Activated CD8-positive, alpha-beta T cell treated with anti-CD3 and anti-CD28 coated beads, Interleukin-2, amount 10 ng/mL, durations not matched to agents 7 days and 5 days (primary cell): ENCODE measurements around the gene SARDH. TPM values are rescaled to one million over a fixed set of nuclear protein-coding genes. Genes with fewer than 3 reads are reported as not detected.

Source experiments
- ATAC-seq: fragments of 150-1000 bp; cut with Tn5 transposase; one replicate; pipeline ENCODE4 v1.10.0; 2021; ENCODE audit warnings: moderate library complexity
- CTCF ChIA-PET: fragments of 350-600 bp; sonication (Branson Sonifier 250); formaldehyde crosslinking; loops from one replicate; lab custom pipeline; 2021; ENCODE audit warnings: antibody characterized with exemption; lab: Charles Lee
- POLR2A ChIA-PET: fragments of 350-600 bp; sonication (Branson Sonifier 250); formaldehyde crosslinking; loops from one replicate; lab custom pipeline; 2021; ENCODE audit warnings: antibody characterized with exemption; lab: Charles Lee
- DNase-seq: peaks from one replicate; pipeline ENCODE4 v3.0.0-alpha.2; 2020
- H3K27ac Mint-ChIP-seq: one replicate; pipeline ENCODE4 v1.8.0; 2021; ENCODE audit warnings: mild to moderate bottlenecking, mixed read lengths
- H3K27me3 Mint-ChIP-seq: one replicate; pipeline ENCODE4 v1.8.0; 2021; ENCODE audit warnings: low read depth, mixed read lengths
- H3K36me3 Mint-ChIP-seq: one replicate; pipeline ENCODE4 v1.8.0; 2021; ENCODE audit warnings: low read depth, mixed read lengths
- H3K4me1 Mint-ChIP-seq: one replicate; pipeline ENCODE4 v1.8.0; 2021; ENCODE audit warnings: low read depth, mixed read lengths
- H3K4me3 Mint-ChIP-seq: one replicate; pipeline ENCODE4 v1.8.0; 2021; ENCODE audit warnings: mild to moderate bottlenecking, mixed read lengths
- H3K9me3 Mint-ChIP-seq: one replicate; pipeline ENCODE4 v1.8.0; 2022; ENCODE audit warnings: mixed read lengths; ENCODE audit not compliant: insufficient read depth
- total RNA-seq, 2 experiments: library from RNA; stranded (reverse); gene quantifications; one replicate each; pipeline ENCODE4 v1.2.3, GENCODE V29; 2021

Gene SARDH
- total RNA-seq, 2 experiments from 2014 or later = 3.0 to 3.4 TPM

GRCh38 chr9:133763272-133764183 is 25.4 kb upstream of the SARDH start:
- peaks cover 19% of the 10 kb centered on the region for H3K9me3 Mint-ChIP-seq
- no peaks in the 10 kb centered on the region for H3K4me1 Mint-ChIP-seq
- ChIA-PET CTCF (no interaction called here), POLR2A (no interaction called here)
- peaks cover 8% of the 10 kb centered on the region for H3K36me3 Mint-ChIP-seq
- ATAC-seq (no peak), DNase-seq (no peak)
- H3K27me3 Mint-ChIP-seq = no peaks in the 10 kb centered on the region
- H3K27ac Mint-ChIP-seq = no peak overlapping the region
- no peak overlapping the region for H3K4me3 Mint-ChIP-seq

DNA sequence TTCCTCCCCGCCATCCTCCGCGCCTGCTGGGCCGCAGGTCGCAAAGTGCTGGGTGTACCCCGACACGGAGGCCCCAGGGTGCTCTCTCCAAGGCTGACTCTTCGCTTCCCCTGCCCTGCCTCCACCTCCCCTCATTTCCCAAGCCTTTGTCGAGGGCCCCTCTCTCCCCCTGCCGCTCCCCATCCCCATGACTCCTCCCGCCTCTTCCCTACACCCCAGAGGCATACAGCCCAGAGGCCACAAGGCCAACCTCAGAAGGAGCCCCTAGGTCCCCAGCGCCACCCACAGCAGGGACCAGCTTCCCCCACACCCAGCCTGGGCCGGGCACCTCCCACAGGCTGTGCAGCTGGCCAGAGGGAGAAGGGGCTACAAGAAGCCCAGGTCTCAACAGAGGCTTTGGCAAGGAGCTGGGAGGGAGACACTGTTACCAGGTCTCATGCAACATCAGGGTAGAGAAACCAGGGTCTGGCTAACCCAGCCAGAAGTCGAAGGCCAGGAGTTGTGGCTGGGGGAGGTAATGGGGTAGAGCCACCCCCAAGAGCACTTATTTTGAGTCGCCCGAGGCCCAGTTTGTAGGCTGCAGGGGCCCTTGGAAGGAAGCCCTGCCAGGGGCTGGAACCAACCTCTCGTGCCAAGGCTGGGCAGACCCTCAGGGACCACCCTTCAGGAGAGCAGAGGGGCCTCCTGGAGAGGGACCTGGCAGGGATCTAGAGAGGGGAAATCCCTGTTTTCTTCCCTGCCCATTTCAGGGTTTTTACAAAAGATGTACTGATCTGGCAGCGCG is 24.5 kb upstream of the SARDH start:
- ChIA-PET POLR2A (no interaction called here), CTCF (no interaction called here)
- peaks cover 19% of the 10 kb centered on the region for H3K9me3 Mint-ChIP-seq
- H3K27me3 Mint-ChIP-seq = no peaks in the 10 kb centered on the region
- H3K4me3 Mint-ChIP-seq = no peak overlapping the region
- no peak for DNase-seq
- peaks cover 8% of the 10 kb centered on the region for H3K36me3 Mint-ChIP-seq
- no peak overlapping the region for H3K27ac Mint-ChIP-seq
- H3K4me1 Mint-ChIP-seq = no peaks in the 10 kb centered on the region
- ATAC-seq = no peak

GRCh38 chr9:133761641-133762248 is 23.6 kb upstream of the SARDH start:
- H3K9me3 Mint-ChIP-seq = peaks cover 12% of the 10 kb centered on the region
- H3K4me1 Mint-ChIP-seq = no peaks in the 10 kb centered on the region
- no peaks in the 10 kb centered on the region for H3K27me3 Mint-ChIP-seq
- ChIA-PET CTCF (interaction anchor here (1.2 kb wide), 1 partner anchor 19 kb away, joined by 3 read pairs; no protein-coding TSS in a partner anchor), POLR2A (no interaction called here)
- no peak overlapping the region for H3K27ac Mint-ChIP-seq
- no peak for DNase-seq
- H3K4me3 Mint-ChIP-seq = no peak overlapping the region
- ATAC-seq = no peak
- peaks cover 8% of the 10 kb centered on the region for H3K36me3 Mint-ChIP-seq

- Mint-ChIP-seq H3K27me3 (no peaks in the 10 kb centered on the region), H3K4me3 (no peak overlapping the region), H3K27ac (no peak overlapping the region), H3K4me1 (no peaks in the 10 kb centered on the region), H3K36me3 (peaks cover 3% of the 10 kb centered on the region), H3K9me3 (peaks cover 6% of the 10 kb centered on the region)
- POLR2A ChIA-PET = no interaction called here
- no peak for ATAC-seq
- CTCF ChIA-PET = interaction anchor here (1.2 kb wide), 1 partner anchor 18 kb away, joined by 3 read pairs; no protein-coding TSS in a partner anchor
- DNase-seq = no peak
Measured at GRCh38 chr9:133760713-133761290, 22.6 kb upstream of the SARDH start.

GRCh38 chr9:133759946-133760345 is 21.8 kb upstream of the SARDH start:
- POLR2A ChIA-PET = no interaction called here
- H3K27ac Mint-ChIP-seq = no peak overlapping the region
- ATAC-seq (no peak), DNase-seq (no peak)
- no peak overlapping the region for H3K4me3 Mint-ChIP-seq
- no peaks in the 10 kb centered on the region for H3K4me1 Mint-ChIP-seq
- peaks cover 3% of the 10 kb centered on the region for H3K27me3 Mint-ChIP-seq
- H3K9me3 Mint-ChIP-seq = no peaks in the 10 kb centered on the region
- H3K36me3 Mint-ChIP-seq = no peaks in the 10 kb centered on the region
- CTCF ChIA-PET = interaction anchor here (1.5 kb wide), 1 partner anchor 17 kb away, joined by 5 read pairs; no protein-coding TSS in a partner anchor

DNA sequence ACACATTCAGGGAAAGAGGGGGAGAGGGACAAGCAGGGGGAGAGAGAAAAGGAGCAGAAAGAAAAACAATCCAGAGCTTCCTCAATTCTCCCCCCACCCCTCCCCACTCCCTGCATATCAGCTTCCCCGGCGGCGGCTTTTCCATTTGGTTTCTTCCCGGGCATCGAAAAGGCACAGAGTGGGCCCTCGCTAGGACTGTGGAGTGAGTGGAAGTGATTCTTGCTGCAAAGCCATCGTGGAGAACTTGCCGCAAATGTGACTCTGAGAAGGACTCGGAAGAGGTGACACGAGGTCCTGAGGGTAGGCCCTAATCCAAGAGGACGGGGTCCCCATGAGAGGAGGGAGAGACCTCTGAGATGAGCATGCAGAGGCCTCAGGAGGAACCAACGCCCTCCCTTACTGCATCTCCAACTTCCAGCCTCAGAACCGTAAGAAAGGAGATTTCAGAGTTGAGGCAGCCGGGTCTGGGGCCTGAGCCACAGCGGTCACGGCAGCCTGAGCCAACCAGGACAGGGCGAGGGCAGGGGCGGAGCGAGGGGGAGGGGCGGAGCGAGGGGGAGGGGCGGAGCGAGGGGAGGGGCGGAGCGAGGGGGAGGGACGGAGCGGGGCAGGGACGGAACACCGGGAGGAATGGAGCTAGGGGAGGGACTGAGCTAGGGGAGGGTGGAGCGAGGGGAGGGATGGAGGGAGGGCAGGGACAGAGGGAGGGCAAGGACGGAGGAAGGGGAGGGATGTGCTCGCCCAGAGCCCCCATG is 21.2 kb upstream of the SARDH start:
- Mint-ChIP-seq H3K9me3 (no peaks in the 10 kb centered on the region), H3K4me3 (no peak overlapping the region), H3K4me1 (no peaks in the 10 kb centered on the region), H3K36me3 (no peaks in the 10 kb centered on the region), H3K27me3 (peaks cover 9% of the 10 kb centered on the region), H3K27ac (no peak overlapping the region)
- DNase-seq (no peak), ATAC-seq (no peak)
- CTCF ChIA-PET = interaction anchor here (0.6 to 1.5 kb wide), 3 partner anchors 17 to 272 kb away, joined by 3 to 5 read pairs (median 5); no protein-coding TSS in a partner anchor
- POLR2A ChIA-PET = no interaction called here

GRCh38 chr9:133758228-133758627 is 20.1 kb upstream of the SARDH start:
- no peak overlapping the region for H3K4me3 Mint-ChIP-seq
- POLR2A ChIA-PET = no interaction called here
- no peaks in the 10 kb centered on the region for H3K36me3 Mint-ChIP-seq
- H3K4me1 Mint-ChIP-seq = no peaks in the 10 kb centered on the region
- H3K27me3 Mint-ChIP-seq = peaks cover 18% of the 10 kb centered on the region
- no peak overlapping the region for H3K27ac Mint-ChIP-seq
- DNase-seq = no peak
- ATAC-seq = no peak
- H3K9me3 Mint-ChIP-seq = no peaks in the 10 kb centered on the region
- CTCF ChIA-PET = interaction anchor here (1.1 kb wide), 1 partner anchor 24 kb away, joined by 3 read pairs; no protein-coding TSS in a partner anchor

DNA sequence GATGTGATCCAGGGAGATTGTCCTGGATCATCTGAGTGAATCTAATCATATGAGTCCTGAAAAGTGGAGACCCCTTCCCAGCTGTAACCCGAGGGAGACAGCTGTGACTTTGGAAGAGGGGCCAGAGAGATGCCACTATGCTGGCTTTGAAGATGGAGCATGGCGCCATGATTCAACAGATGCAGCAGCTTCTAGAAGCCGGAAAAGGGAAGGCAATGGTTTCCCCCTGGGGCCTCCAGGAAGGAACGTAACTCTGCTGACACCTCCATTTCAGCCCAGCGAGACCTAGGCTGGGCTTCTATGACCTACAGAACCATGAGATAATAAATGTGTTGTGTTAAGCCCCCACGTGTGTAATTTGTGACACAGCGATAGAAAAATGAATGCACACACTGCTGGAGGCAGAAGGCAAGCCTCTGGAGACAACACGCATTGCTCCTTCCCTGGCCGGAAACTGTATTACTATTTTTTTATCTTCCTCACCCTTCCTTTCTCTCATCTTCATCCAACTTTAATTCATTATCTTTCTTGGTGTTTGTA is 16.6 kb upstream of the SARDH start:
- CTCF ChIA-PET = interaction anchor here (1.8 kb wide), 1 partner anchor 12 kb away, joined by 9 read pairs; no protein-coding TSS in a partner anchor
- Mint-ChIP-seq H3K4me3 (no peak overlapping the region), H3K4me1 (peaks cover 9% of the 10 kb centered on the region), H3K27me3 (peaks cover 32% of the 10 kb centered on the region), H3K9me3 (no peaks in the 10 kb centered on the region), H3K27ac (no peak overlapping the region), H3K36me3 (no peaks in the 10 kb centered on the region)
- POLR2A ChIA-PET = no interaction called here
- no peak for ATAC-seq
- no peak for DNase-seq

DNA sequence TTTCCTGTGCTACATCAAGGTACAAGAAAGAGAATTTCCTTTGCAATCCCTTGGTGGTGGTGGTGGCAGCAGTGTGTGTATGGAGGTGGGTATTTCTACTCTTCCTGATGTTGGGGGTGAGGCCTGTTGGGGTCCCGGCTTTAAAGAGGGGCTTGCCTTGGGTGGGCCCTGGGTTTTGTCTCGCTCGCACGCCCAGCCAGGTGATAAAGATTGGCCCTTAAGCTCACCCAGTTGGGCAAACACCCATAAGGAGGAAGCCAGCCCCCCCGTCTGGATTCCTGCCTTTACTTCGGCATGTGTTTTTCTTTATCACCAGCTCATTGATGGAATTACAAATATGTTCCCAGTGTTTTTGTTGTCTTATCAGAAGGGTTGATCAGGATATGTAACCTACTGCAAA is 16.0 kb upstream of the SARDH start:
- Mint-ChIP-seq H3K27me3 (peaks cover 36% of the 10 kb centered on the region), H3K27ac (no peak overlapping the region), H3K4me1 (peaks cover 9% of the 10 kb centered on the region), H3K9me3 (no peaks in the 10 kb centered on the region), H3K4me3 (no peak overlapping the region), H3K36me3 (no peaks in the 10 kb centered on the region)
- DNase-seq = no peak
- POLR2A ChIA-PET = no interaction called here
- CTCF ChIA-PET = interaction anchor here (1.8 kb wide), 1 partner anchor 12 kb away, joined by 9 read pairs; no protein-coding TSS in a partner anchor
- no peak for ATAC-seq

GRCh38 chr9:133752739-133753446 is 14.7 kb upstream of the SARDH start:
- Mint-ChIP-seq H3K4me1 (peaks cover 9% of the 10 kb centered on the region), H3K27me3 (peaks cover 44% of the 10 kb centered on the region), H3K9me3 (no peaks in the 10 kb centered on the region), H3K27ac (no peak overlapping the region), H3K36me3 (no peaks in the 10 kb centered on the region), H3K4me3 (no peak overlapping the region)
- CTCF ChIA-PET = no interaction called here
- ATAC-seq = no peak
- no peak for DNase-seq
- POLR2A ChIA-PET = no interaction called here
